GM18861 (cell line): ENCODE data around the gene HECTD1.
"Not testable (repeated sequence)": the region's sequence is repeated elsewhere in the genome, so short reads cannot be mapped to it uniquely, and the experiment has no call there.

Experiments
- ATAC-seq: cut with Tn5 transposase; IDR thresholded peaks from one replicate; pipeline ENCODE4 v1.9.1; 2021; ENCODE audit not compliant: unreplicated experiment

HECTD1 gene

DNA sequence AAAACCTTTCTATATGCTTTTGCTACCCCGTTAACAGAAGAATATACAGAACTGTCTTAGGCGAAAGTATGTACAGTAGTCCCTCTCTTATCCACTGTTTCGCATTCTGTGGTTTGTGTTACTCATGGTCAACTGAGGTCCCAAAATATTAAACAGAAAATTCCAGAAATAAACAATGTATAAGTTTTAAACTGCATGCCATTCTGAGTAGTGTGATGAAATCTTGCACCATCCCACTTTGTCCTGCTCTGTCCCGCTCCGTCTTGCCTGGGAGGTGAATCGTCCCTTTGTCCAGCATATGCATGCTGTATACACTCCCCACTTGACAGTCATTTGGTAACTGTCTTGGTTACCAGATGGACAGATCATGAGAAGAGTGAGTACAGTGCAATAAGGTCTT lies 111.3 kb downstream of the HECTD1 start:
- ATAC-seq, result no peak

DNA sequence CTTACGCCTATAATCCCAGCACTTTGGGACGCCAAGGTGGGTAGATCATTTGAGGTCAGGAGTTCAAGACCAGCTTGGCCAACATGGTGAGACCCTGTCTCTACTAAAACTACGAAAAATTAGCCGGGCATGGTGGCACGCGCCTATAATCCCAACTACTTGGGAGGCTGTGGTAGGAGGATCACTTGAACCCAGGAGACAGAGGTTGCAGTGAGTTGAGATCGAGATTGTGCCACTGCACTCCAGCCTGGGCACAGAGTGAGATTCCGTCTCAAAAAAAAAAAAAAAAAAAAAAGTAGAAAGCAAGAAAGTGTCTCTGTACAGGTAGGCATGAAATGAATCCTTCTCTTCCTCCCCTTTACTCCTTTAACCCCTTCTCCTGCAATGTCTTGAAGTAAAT lies 111.8 kb downstream of the HECTD1 start:
- not testable (repeated sequence) for ATAC-seq

- not testable (repeated sequence) for ATAC-seq
These were observed 113.4 kb downstream of the HECTD1 start for GRCh38 chr14:31093884-31094839.

- no peak for ATAC-seq
These were observed 115.4 kb downstream of the HECTD1 start for GRCh38 chr14:31092160-31092708.

DNA sequence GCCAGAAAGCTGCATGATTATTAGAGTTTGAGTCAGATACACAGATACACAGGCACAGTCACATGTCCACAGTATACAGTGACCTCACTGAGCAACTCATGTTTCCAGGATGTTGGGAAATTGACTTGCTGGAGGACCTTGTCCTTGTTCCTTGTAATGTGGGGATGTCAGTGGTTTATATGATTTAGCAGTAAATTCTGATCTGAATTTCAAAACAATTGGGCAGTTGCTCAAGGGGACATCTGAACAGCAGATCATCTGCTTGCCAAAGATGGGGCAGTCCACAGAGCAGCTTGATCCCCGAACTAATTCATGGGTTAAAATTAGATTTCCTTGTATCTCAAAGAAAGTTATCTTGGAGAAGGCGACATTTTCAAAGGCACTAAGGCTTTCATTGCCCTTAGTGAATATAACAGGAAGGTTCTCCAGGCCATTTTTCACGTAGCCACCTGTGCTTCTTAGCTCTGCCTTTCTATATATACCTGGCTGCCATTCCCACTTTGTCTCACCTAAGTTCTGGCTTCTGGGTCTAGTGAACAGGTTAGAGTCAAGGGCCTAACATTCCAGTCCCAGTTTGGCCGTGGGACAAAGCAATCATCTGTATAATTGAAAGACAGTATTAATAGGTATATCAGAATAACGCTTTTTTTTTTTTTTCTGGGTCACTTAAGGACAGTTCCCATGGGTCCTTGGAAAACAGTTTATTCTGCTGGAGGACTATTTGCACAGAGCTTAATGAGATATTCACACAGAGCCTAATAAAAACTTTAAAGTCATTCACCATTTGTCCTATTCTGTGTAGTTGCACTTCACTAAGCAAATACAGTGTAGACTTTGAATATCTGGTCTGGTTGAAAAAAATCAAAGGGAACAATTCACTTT lies 116.5 kb downstream of the HECTD1 start:
- ATAC-seq, result no peak

GRCh38 chr14:31086466-31086865 lies 121.1 kb downstream of the HECTD1 start:
- ATAC-seq, result not testable (repeated sequence)

GRCh38 chr14:31085027-31085426 lies 122.6 kb downstream of the HECTD1 start:
- no peak for ATAC-seq

DNA sequence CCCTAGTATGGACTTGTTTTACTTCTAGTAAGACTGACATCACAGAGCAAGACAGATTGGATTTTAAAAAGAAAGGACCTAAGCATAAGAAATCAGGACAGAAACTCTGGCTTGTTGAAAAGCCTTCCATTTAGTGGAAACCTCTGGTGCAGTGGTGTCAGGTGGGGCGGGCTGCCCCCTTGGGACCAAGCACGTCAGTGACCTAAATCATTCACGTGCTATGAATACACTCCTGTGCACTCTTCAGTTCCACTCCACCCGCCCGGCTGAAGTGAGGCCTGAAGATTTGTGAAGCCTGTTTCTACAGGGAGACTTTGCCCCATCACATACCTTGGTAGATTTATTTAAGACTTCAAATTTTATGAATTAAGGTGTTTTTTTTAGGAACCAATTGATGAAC lies 123.2 kb downstream of the HECTD1 start:
- peak; percentile 94 for ATAC-seq

DNA sequence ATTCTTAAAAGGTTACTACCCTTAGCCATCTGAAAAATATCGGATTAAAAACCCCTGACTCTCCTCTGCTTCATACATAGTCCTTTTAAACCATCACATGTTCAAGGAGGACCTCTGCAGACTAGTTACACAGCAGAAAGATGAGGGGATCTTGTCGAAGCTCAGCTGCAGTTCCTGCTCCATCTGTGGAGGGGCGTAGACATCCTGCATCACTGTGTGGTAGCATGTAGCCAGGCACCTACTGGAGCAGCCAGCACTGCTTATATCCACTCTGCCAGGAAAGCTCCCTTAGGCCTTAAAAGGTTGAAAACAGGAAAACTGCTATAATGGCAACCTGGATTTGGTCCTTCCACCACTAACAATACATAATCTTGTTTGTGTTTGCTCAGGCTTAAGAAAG lies 123.8 kb downstream of the HECTD1 start:
- ATAC-seq, result no peak

DNA sequence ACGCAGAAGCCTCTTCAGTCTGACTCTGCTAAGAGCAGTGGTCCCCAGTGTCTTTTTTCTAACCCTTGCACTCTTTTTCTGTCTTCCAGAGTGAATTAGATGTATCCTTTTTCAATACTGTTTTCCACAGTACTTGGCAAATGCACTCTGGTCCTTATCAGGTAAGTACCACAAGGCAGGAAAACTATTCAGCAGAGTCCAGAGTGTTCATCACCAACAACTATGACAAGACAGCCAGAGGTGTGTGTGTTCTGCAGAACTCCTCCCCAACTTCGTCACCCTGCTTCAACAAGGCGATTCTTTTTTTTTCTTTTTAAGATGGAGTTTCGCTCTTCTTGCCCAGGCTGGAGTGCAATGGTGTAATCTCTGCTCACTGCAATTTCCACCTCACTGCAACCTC lies 127.1 kb downstream of the HECTD1 start:
- ATAC-seq, result no peak

GRCh38 chr14:31080056-31080455 lies 127.5 kb downstream of the HECTD1 start:
- ATAC-seq, result no peak

GRCh38 chr14:31078766-31079165 lies 128.8 kb downstream of the HECTD1 start:
- no peak for ATAC-seq

GRCh38 chr14:31075144-31075543 lies 132.4 kb downstream of the HECTD1 start:
- ATAC-seq, result no peak

GRCh38 chr14:31071151-31071550 lies 136.4 kb downstream of the HECTD1 start:
- no peak for ATAC-seq

- ATAC-seq, result no peak
These were observed 137.2 kb downstream of the HECTD1 start for GRCh38 chr14:31070431-31070830.

- no peak for ATAC-seq
These were observed 138.2 kb downstream of the HECTD1 start for GRCh38 chr14:31069343-31069742.

- ATAC-seq, result peak; percentile 46
These were observed 139.4 kb downstream of the HECTD1 start for GRCh38 chr14:31068235-31068634.

- not testable (repeated sequence) for ATAC-seq
These were observed 144.7 kb downstream of the HECTD1 start for GRCh38 chr14:31062908-31063307.

DNA sequence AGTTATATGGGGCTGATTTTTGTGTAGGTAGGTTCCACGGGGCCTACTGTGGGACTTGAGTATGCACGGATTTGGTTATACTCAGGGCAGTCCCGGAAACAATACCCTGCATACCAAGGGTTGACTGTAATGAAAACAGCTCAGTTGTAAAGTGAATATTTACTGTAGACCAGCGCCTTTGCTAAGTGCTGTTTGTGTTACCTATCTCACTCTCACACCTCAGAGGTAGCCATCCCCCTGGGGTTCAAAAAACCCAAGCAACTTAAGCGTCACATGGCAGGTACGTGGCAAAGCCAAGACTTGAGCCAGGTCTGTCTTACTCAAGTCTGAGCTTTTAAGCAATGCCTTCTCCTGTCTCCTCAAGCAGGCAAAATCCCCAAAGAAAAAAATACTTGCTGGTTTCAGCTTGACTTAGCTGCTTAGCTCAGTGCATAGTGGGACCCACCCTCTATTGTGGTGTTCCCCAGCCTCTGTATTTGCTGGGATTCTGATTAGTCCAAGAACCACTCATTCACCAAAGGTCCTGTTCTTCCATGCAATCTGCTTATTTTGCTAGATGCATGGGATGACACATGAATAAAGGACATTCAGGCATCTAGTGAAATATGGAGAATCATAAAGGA lies 147.2 kb downstream of the HECTD1 start:
- no peak for ATAC-seq

- no peak for ATAC-seq
These were observed 148.3 kb downstream of the HECTD1 start for GRCh38 chr14:31059152-31059924.
